ENCODE measurements around the gene RNF223.
"Not testable (repeated sequence)": the region's sequence is repeated elsewhere in the genome, so short reads cannot be mapped to it uniquely, and the experiment has no call there.

Gene RNF223

GRCh38 chr1:1066403-1067283 is 7.5 kb downstream of the RNF223 start:
- in situ Hi-C loops (cut with HindIII; ENCODE audit: low sequenced_read_pairs), result no loop called here
- H3K4me3 ChIP-seq (ENCODE audit: low read depth, low read length), result no peak overlapping the region
- TF ChIP-seq CTCF (IDR thresholded peaks at IDR 0.05; ENCODE audit: low read depth, low read length), result no peak
- no peak for DNase-seq (ENCODE audit: low read depth, low spot score)

- DNase-seq (ENCODE audit: low read depth, low spot score); H3K4me3 ChIP-seq (ENCODE audit: low read depth, low read length); in situ Hi-C loops (cut with HindIII; ENCODE audit: low sequenced_read_pairs): not testable (repeated sequence)
Observed at GRCh38 chr1:1065940-1066304, 8.2 kb downstream of the RNF223 start.

GRCh38 chr1:1065265-1065939 is 8.7 kb downstream of the RNF223 start:
- in situ Hi-C loops (cut with HindIII; ENCODE audit: low sequenced_read_pairs), result no loop called here
- DNase-seq (ENCODE audit: low read depth, low spot score), result no peak

GRCh38 chr1:1063945-1064831 is 9.9 kb downstream of the RNF223 start:
- peak; percentile 73 for TF ChIP-seq CTCF (IDR thresholded peaks at IDR 0.05; ENCODE audit: low read depth, low read length)
- peak; percentile 86 for DNase-seq (ENCODE audit: low read depth, low spot score)
- no peak overlapping the region for H3K4me3 ChIP-seq (ENCODE audit: low read depth, low read length)
- in situ Hi-C loops (cut with HindIII; ENCODE audit: low sequenced_read_pairs), result no loop called here

More at GRCh38 chr1:1065265-1065939, 8.7 kb downstream of the RNF223 start:
- no peak overlapping the region for H3K4me3 ChIP-seq (ENCODE audit: low read depth, low read length)
- TF ChIP-seq CTCF (IDR thresholded peaks at IDR 0.05; ENCODE audit: low read depth, low read length), result no peak

- TF ChIP-seq CTCF (IDR thresholded peaks at IDR 0.05; ENCODE audit: low read depth, low read length), result no peak
- in situ Hi-C loops (cut with HindIII; ENCODE audit: low sequenced_read_pairs), result no loop called here
- DNase-seq (ENCODE audit: low read depth, low spot score), result no peak
- H3K4me3 ChIP-seq (ENCODE audit: low read depth, low read length), result no peak overlapping the region
Observed at GRCh38 chr1:1063261-1063944, 10.7 kb downstream of the RNF223 start.

GRCh38 chr1:1062348-1063163 is 11.6 kb downstream of the RNF223 start:
- no peak for TF ChIP-seq CTCF (IDR thresholded peaks at IDR 0.05; ENCODE audit: low read depth, low read length)
- in situ Hi-C loops (cut with HindIII; ENCODE audit: low sequenced_read_pairs), result no loop called here
- no peak for DNase-seq (ENCODE audit: low read depth, low spot score)
- no peak overlapping the region for H3K4me3 ChIP-seq (ENCODE audit: low read depth, low read length)
